Cortex of kidney (tissue), 1 donor: ENCODE data around the gene ZNF492.
"Not testable (repeated sequence)": the region's sequence is repeated elsewhere in the genome, so short reads cannot be mapped to it uniquely, and the experiment has no call there.

Experiments
- DNase-seq: peaks from one replicate; lab custom pipeline; 2025; lab: John Stamatoyannopoulos, UW

Gene ZNF492

DNA sequence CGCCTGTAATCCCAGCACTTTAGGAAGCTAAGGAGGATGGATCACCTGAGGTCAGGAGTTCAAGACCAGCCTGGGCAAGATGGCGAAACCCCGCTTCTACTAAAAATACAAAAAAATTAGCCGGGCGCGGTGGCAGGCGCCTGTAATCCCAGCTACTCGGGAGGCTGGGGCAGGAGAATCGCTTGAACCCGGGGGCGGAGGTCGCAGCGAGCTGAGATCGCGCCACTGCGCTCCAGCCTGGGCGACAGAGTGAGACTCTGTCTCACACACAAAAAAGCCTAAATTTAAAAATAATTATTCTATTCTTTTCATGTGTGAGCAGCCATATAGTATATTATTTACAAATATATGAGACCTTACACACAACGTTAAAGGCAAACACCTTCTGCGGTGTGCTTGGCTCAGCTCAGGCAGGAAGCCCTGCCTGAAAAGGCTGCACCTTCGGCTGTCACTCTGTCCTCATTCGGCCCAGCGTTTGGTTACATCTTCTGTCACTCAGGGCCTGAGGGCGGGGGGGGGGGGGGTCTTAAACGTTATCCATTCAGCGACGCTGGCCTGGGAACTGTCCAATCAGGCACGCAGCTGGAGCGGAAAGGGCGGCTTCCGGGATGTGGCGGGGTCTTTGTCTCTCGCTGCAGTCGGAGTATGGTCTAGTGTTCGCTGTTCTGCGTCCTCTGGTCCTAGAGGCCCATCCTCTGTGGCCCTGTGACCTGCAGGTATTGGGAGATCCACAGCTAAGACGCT lies at the start of gene ZNF492:
Gene ZNF492 (plus strand): TSS at position 619 of the 744 bp plus-strand sequence. CDS start 19,076 bp downstream, outside the sequence.
- DNase-seq: not testable (repeated sequence)

DNA sequence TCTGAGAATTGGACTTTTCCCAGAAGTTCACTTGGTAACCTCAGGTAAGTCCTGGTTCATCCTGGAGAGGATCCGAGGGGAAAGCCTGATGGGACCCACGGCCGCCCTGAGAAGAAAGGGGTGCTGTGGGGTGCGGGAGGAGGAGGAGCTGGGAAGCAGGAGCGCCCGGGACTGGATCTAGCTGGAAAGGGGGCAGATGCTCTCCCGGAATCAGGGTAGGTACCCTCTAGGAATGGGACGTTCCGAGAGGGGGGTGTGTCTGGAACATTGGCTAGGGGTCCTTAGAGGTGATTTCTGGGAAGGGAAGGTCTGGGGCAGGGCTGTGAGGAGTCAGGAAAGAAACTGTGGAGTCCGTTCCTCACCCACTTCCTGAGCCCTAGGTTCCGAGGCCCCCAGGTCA lies 38.7 kb upstream of the ZNF492 start:
- no peak for DNase-seq

DNA sequence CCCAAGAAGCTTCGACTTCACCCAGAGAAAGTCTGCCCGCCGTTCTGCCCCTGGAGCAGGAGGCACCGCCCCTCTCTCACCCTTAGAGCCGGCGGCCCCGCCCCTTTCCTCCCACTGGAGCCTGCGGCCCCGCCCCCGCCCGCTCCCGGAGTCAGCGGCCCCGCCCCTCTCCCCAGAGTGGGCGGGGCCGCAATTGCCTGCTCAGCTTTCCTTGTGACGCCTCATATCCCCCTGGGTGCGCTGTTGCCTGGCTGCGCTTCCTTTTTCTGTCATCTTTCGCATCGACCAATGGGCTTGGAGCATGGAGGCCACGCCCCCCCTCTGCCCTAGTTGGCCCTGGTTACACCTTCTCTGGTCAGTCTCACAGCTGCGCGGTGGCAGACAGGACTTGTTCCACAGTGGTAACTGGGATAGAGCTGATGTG lies 38.2 kb upstream of the ZNF492 start:
- no peak for DNase-seq

DNA sequence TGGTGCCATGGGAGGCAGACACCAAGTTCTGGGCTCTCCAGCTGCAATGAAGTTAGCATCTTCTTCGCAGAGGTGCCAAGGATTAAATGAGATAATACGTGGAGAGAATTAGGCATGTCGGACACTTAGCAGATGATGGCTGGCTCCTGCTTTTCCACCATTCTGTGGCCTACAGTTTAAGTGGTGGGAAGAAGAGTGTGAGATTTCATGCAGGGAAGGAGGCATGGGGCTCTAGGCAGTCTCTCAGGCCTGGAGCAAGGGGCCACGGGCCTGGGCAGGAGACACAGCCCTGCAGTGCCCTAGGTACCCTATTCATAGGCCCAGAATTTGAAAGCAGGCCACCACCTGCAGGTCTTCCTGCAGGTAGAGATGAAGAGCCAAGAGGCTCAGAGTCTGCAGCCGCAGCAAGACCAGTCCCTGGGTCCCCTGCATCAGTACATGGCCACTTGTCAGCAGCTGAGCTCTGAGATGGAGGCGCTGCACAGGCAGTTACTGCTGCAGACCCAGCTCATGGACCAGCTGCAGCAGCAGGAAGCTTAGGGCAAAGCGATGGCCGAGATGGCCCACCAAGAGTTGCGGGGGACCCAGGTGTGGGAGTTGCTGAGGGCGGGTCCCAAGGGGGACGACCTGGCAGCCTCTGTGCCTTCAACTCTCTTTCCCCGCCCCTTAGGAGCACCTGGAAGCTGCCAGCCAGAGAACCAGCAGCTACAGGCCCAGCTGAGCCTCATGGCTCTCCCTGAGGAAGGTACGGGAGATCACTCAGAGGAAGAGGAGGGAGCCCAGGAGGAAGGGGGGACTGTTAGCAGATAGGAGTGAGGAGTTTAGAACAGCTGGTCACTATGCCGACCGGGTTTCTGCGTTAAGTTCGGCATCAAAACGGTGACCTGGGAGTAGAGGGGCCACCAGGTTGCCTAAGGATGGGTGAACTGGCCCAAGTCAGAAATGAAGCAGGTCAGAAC lies 33.2 kb upstream of the ZNF492 start:
- DNase-seq: no peak

DNA sequence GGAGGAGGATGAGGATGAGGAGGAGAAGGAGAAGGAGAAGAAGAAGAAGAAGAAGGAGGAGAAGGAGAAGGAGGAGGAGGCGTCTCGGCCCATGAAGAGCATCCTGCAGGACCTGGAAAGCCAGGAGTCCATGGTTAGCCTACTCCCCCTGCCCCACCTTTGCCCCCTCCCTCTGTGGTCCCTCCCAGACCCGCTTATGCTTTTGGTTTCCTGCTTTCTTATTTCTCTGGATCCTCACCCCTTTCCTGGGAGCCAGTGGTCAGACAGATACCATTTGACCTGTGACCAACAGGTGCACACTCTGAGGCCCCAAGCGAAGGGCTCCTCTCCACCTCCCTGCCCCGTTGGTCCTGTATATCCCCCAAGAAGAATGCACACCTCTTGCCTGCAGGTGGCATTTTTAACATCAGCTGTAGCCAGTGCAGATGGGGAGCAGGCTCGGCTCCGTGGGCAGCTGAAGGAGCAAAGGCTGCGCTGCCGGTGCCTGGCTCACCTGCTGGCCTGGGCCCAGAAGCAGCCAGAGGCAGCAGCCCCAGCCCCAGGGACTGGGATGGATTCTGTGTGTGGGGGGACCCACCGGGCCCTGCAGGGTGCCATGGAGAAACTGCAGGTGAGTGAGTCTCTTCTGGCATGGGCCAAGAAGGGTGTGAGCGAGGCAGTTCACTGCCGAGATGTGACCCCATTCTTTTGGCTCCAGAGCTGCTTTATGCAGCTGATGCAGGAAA lies 32.1 kb upstream of the ZNF492 start:
- no peak for DNase-seq

DNA sequence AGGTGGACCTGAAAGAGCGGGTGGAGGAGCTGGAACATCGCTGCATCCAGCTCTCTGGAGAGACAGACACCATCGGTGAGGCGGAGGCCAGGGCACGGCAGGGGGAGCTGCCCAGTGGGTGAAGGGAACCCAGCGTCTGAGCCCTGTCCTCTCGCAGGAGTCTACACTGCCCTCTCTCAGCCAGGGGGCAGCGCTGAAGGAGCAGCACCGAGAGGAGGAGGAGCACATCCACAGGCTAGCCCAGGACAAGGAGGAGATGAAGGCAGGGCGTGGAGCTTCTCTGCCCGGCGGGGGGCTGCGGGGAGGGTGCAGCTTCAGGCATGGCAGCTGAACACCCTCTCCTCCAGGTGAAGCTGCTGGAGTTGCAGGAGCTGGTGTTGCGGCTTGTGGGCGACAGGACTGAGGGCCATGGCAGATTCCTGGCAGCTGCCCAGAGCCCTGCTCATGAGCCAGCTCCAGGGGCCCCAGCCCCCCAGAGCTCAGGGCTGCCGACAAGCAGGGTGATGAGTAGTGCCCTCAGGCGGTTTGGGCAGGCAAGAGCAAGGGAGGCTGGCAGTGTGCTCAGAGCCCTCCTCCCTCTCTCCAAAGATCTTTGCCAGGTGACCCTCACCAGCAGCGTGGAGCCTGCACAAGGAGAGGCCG lies 31.4 kb upstream of the ZNF492 start:
- DNase-seq: no peak

DNA sequence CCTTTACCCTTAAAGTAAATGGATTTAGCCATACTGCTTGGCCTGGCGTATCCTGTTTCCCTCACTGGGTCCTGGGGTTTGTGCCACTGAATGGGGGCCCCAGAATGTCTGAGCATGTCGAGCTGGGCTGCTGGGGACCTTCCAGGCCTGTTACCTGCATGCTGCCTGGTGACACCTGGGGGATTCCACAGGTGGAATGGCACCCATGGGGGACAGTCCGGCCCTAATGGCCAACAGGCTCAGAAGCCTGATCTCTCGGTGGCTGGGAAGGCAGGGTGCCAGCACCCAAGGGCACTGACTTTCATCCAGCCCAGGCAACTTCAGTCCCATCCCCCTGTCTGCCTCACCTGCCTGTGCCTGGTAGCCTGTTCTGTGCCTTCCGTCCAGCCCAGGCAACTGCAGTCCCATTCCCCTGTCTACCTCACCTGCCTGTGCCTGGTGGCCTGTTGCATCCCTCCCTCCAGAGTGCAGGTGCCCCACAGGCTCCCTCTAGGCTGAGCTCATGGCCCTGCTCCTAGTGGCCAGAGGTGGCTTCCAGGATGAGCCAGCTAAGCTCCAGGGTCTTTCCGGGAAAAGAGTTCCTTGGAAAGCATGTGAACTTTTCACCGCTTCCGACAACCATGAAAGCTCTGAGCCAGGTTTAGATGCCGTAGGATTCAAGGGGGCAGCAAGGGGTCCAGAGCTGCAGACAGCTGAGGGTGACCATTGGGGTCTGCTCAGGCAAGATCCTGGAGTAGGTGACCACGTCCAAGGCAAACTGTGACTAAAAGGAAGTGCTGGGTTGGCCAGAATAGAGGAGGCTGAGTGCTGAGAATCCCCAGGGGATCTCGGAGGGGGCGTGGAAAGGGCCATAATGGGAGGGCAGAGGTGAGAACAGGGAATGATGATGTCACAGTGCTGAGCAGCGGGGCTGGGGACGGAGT lies 30.3 kb upstream of the ZNF492 start:
- no peak for DNase-seq

DNA sequence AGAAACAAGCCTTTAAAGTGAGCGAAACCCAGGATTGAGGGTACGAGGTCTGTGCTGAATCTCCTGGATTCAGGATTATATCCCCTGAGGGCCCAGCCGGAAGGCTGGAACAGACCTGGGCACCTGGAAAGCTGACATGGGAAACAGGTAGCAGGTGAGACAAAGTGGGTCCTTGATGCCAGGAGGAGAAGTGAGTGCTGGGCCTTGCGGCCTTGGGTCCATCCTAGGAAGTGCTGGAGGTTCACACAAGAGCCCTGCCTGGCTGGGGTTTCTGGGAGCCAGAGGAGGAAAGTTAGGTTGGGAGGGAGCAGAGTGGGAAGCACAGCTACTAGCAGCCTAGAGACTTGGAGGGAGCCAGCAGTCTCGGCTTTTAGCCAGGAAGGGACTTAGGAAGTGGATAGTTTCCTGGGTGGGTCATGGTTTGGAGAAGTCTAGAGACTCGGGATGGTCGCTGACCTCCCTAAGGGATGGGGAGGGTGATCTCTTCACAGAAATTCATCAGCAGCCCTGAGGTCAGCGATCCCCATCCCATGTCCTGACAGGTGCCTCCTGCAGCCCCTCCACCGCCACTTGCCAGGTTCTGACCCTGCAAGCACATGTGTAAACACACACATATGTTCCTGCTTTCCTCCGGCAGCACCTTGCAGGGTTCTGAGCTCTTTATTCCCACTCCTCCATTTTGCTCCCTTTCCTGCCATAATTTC lies 29.4 kb upstream of the ZNF492 start:
- DNase-seq: no peak

DNA sequence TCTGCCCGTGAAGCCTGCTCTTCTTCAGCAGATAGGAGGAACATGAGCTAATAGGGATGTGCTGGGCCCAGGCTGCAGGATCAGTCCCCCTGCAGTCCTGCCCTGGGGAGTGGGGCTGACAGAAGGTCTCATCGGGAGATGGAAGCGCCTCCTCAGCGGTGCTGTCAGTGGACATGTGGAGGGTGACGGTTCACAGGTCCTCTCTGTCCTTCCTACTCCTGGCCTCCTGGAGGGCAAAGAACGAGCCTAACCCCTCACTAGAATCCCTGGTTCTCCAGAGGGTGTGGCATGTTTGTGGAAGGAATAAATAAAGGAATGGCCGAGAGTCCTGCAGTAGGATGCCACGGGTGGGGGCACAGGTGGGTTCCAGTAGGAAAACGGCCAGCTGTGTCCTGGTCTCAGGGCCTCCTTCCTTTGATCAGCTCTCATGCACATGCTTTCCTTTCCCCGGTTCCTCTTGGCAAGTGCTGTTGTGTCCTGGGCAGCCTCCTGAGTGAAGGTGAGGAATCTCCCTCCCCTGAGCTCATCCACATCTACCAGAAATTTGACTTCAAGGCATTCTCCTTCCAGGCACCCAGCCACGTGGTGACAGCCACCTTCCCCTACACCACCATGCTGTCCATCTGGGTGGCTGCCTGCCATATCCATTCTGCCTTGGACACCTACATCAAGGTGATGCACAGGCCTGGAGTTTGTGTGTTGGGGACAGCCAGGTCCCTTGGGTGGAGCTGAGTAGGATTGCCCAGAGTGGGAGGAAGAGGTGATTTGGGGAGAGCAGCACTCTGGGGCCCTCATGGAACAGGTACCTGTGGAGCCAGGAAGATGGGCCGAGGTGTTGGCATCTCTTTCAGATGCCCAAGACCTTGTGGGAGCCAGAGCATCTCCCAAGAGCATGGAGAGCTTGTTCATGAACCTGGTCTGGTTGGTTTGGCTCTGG lies 28.6 kb upstream of the ZNF492 start:
- no peak for DNase-seq

DNA sequence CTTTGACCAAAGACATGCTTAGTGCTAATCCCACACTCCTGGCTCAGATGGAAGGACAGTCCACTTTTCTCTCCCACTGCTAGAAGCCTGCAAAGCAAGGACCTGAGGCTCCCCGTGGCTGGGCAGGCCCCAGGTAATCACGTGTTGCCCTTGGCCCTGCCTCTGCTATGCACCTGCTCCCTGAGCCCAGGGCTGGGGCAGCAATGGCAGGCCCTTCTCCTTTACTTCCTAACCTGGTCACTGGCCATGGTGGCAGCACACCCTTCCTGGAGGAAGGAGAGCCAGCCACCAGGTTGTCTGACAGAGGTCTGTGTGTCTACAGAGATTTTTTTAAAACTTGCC lies 27.9 kb upstream of the ZNF492 start:
- no peak for DNase-seq

DNA sequence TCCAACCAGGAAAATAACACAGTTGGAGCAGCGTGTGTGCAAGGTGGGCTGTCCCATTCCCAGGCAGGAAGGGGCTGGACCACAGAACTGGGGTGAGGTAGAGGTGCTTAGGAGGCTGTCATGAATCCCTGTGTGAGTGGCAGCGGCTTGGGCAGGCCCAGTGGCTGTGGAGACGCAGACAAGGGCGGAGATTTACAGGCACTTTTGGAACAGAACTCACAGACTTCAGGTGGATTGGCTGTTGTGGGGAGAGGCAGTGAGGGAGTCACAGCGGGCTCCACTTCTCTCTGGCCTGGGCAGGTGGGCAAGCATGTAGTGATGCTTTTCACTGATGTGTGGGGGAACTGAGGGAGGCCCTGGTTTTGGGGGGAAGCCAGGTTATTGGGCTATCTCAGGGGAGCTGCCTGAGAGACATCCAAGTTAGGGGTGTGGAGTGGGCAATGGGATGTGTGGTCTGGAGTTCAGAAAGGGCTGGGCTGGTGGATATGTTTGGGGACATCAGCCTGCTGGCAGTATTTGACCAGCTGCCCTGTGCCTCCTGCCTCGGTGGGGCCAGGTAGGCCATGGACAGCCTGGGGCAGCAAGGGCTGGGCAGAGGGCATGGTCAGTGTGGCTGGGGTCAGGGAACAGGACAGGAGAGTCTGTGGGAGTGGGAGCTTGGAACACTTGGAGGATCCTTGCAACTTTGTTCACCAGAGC lies 27.0 kb upstream of the ZNF492 start:
- no peak for DNase-seq

DNA sequence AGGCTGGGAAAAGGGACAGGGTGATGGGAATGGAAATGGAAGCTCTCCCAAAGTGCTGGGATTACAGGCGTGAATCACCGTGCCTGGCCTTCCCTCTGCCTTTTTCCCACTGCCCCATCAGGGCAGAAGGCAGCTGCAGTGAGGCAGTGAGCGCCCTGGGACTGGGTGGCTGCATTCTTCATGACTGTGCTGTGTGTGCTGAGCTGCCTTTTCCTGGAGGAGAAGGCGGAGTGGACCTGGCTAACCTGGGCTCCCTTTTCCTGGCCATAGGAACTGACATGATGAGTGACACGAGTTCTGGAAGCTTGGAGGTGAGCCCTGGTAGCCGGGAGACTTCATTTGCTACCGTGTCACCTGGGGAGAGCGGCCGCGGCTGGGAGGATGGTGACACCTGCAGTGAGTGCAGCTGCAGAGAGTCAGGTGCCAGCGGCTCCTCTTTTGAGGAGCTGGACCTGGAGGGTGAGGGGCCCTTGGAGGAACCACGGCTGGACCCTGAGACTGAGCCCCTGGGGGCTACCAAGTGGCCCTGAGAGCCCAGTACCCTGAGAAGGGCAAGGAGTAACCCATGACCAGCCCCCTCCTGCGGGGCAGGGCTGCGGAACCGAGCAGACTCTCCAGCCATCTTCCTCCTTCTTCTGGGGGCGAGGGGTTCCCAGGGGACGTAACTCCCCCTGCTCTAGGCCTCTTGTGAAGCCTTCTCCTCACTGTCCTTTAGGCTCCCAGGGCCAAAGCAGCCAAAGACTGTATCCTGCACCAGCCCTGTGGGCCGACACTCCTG lies 26.3 kb upstream of the ZNF492 start:
- DNase-seq: no peak

DNA sequence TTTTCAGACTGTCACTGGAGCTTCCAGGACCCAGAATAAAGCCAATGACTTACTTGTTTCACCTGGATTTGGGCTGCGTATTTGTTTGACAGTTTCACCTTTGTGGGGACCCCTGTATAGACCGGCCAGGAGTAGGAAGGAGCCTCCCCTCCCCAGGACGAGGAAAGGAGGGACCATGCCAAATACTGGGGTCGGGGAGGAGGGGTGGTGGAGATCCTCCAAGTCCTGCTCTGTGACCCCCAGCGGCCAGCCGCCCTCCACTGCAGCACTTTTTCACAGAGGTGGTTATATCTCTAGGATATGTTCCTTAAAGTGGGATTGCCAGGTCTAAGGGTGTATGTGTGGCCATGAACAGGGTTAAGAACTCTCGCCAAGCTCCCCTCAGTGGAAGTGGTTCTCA lies 25.7 kb upstream of the ZNF492 start:
- DNase-seq: no peak

DNA sequence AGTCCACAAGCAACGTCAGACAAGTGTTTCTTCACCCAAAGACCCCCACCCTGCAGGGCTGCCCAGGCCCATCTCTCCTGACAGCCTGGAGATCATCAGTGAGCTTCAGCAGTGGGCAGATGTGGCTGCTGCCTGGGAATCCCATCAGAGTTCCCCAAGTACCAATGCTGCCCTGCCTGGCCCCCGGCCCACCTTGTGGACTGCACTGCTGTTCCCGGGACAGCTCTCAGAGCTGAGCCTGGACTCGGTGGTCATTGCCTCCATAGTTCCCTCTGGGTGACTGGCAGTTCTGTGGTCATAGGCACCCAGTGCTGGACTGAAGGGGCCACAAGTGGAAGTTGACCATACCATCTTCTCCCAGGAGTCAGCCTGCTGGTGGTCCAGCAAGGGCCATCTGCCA lies 24.5 kb upstream of the ZNF492 start:
- no peak for DNase-seq

DNA sequence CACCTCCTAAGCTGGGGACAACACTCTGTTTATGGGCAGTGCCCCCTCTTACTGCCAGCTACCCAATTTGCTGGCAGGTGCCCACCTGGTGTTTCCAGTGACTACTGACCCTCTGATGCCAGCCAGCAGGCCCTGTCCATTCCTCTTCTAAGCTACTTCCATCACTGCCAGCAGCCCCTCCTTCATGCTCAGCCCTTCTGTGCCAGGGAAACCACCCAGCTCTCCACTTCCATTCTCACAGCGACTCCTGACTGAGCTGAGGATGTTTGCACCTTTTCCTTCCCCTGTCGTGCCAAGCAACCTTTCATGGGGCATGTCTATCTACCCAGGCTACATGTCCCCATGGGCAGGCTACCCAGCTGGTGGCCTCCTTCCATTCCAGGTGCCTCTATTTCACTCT lies 24.0 kb upstream of the ZNF492 start:
- DNase-seq: no peak

DNA sequence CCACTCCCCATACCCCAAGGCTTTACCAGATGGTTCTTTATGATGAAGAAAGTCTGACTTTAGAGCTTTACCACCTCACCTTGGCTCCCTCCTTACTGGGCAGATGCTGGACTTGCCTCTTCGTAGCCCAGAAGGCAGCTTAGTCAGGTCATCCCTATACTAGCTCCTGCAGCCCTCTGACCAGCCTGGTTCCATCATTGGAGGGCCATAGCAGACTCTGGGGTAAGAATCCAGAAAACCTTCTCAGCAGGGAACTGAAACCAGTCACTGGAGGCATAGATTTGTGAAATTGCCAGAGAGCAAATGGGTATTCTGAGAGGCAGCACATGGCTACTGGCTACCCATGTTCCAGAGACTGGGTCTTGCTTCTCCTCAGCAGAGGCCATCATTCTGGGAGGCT lies 21.8 kb upstream of the ZNF492 start:
- no peak for DNase-seq

DNA sequence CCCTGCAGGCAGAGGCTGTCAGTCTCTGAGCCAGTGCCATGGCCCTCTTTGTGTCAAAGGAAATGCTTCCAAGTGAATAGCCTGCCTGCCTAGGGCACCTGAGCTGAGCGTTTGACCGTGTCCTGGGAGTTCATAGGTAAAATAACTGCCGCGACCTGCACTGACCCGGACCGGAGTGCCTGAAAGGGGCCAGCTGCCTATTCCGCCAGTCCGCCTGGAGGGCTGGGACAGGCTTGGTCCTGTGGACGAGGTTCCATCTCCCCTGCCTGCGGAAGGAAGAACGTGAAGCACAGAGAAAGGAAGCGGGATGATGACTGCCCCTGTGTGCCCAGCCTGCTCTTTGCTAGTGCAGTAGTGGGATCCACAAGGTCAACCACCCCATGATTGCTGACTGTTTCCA lies 17.5 kb upstream of the ZNF492 start:
- no peak for DNase-seq

DNA sequence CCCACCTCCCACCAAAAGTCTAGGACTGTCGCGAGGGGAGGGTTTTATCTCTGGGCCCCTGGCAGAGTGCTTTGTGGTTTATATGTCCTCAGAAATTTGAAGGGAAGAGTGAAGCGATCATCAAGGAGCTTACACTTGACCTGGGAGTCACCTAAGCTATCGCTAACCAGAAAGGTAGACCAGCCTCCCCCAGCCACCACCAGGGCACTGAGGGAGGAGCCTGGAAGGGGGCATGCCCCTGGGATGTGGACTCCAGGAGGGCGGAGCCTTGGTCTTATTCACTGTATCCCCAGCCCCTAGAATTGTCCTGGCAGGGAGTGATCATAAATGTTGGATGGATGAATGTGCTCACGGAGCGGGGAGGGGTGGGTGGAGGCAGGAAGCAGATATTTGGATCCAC lies 16.9 kb upstream of the ZNF492 start:
- DNase-seq: not testable (repeated sequence)
